ENCODE results near the gene SCN5A. TPM values are rescaled to one million over a fixed set of nuclear protein-coding genes. Genes with fewer than 3 reads are reported as not detected.

Gene SCN5A
- total RNA-seq, 1 experiment from 2014 or later, result 11.5 TPM

GRCh38 chr3:38618343-38618742, 31.1 kb downstream of the SCN5A start:
- no peaks in the 10 kb centered on the region for H3K36me3 ChIP-seq (ENCODE audit: control insufficient read depth in 1 of 2, insufficient read depth in 2 of 2, low read length in 2 of 2)
- H3K9me2 ChIP-seq (ENCODE audit: insufficient read depth), result no peaks in the 10 kb centered on the region
- ChIA-PET RAD21 (ENCODE audit: low non-redundant PET in 1 of 2, low total read pairs in 2 of 2, uncharacterized antibody in 2 of 2, unreplicated experiment in 2 of 2) (no interaction called here), POLR2A (no interaction called here), CTCF (interaction anchor here (1.0 kb wide), 1 partner anchor 97 kb away, joined by 3 read pairs; no protein-coding TSS in a partner anchor)
- ATAC-seq (no peak), DNase-seq (ENCODE audit: low read depth, low spot score) (no peak)
- no peak overlapping the region for H3K9ac ChIP-seq (ENCODE audit: low read length)
- no peaks in the 10 kb centered on the region for H3K9me3 ChIP-seq (ENCODE audit: control insufficient read depth in 1 of 2, insufficient read depth in 1 of 2, low read depth in 1 of 2, low read length in 2 of 2)
- no peak overlapping the region for H3K4me2 ChIP-seq (ENCODE audit: low read length)
- H3K4me1 ChIP-seq (ENCODE audit: control insufficient read depth in 1 of 2, insufficient read depth in 2 of 2, low read length in 2 of 2), result no peaks in the 10 kb centered on the region
- H3K4me3 ChIP-seq (replicated peaks in 1 of 2; ENCODE audit: low read depth in 1 of 2, low read length in 2 of 2), result no peak overlapping the region
- TF ChIP-seq POLR2A (IDR thresholded peaks at IDR 0.05; ENCODE audit: borderline replicate concordance, extremely low read depth, insufficient read depth, insufficient read length) (no peak), POLR2AphosphoS5 (IDR thresholded peaks at IDR 0.05; ENCODE audit: low read depth, low read length) (no peak), EGR1 (IDR thresholded peaks at IDR 0.05; ENCODE audit: low read depth) (no peak), EZH2 (IDR thresholded peaks at IDR 0.05) (no peak), TCF7L2 (IDR thresholded peaks at IDR 0.05; ENCODE audit: borderline replicate concordance, extremely low read depth, insufficient read depth, insufficient read length) (no peak)
- BruUV-seq (replicated peaks), result no TSS peak
- H3K79me2 ChIP-seq (ENCODE audit: insufficient read depth, low read length), result no peaks in the 10 kb centered on the region
- intact Hi-C loops (cut with micrococcal nuclease), result no loop called here
- H2AFZ ChIP-seq (ENCODE audit: low read depth, low read length, poor library complexity, severe bottlenecking), result no peak overlapping the region
- H3K27ac ChIP-seq (ENCODE audit: low read depth, low read length), result no peak overlapping the region
- H3K27me3 ChIP-seq (ENCODE audit: insufficient read depth, low read length), result no peaks in the 10 kb centered on the region
- no peaks in the 10 kb centered on the region for H4K20me1 ChIP-seq (ENCODE audit: insufficient read depth)

- H3K9me2 ChIP-seq (ENCODE audit: insufficient read depth), result no peaks in the 10 kb centered on the region
- ATAC-seq (no peak), DNase-seq (ENCODE audit: low read depth, low spot score) (no peak)
- POLR2A ChIA-PET, result no interaction called here
- H3K79me2 ChIP-seq (ENCODE audit: insufficient read depth, low read length), result no peaks in the 10 kb centered on the region
- no peaks in the 10 kb centered on the region for H4K20me1 ChIP-seq (ENCODE audit: insufficient read depth)
- no TSS peak for BruUV-seq (replicated peaks)
- H3K4me3 ChIP-seq (replicated peaks in 1 of 2; ENCODE audit: low read depth in 1 of 2, low read length in 2 of 2), result no peak overlapping the region
- no peak overlapping the region for H3K4me2 ChIP-seq (ENCODE audit: low read length)
- H3K27me3 ChIP-seq (ENCODE audit: insufficient read depth, low read length), result no peaks in the 10 kb centered on the region
- CTCF ChIA-PET, result interaction anchor here (0.8 kb wide), 1 partner anchor 13 kb away, joined by 3 read pairs; no protein-coding TSS in a partner anchor
- no peak for TF ChIP-seq SRF (IDR thresholded peaks at IDR 0.05; ENCODE audit: low read depth)
- TF ChIP-seq ZFX (IDR thresholded peaks at IDR 0.05), result no peak
- TF ChIP-seq EZH2 (IDR thresholded peaks at IDR 0.05), result no peak
- TF ChIP-seq EZH2phosphoT487 (IDR thresholded peaks at IDR 0.05; ENCODE audit: borderline replicate concordance), result no peak
- TF ChIP-seq ZBTB33 (IDR thresholded peaks at IDR 0.05; ENCODE audit: extremely low read depth, insufficient replicate concordance, low read length), result no peak
- no peak for TF ChIP-seq YY1 (IDR thresholded peaks at IDR 0.05; ENCODE audit: extremely low read depth, insufficient replicate concordance, low read depth, low read length)
- TF ChIP-seq ELF1 (IDR thresholded peaks at IDR 0.05; ENCODE audit: borderline replicate concordance, low read depth), result no peak
- TF ChIP-seq CBX3 (IDR thresholded peaks at IDR 0.05; ENCODE audit: low read depth), result no peak
- TF ChIP-seq JUND (IDR thresholded peaks at IDR 0.05), result no peak
- TF ChIP-seq POLR2AphosphoS5 (IDR thresholded peaks at IDR 0.05; ENCODE audit: low read depth, low read length), result no peak
- no peak for TF ChIP-seq SP1 (IDR thresholded peaks at IDR 0.05; ENCODE audit: low read depth)
- RAD21 ChIA-PET (ENCODE audit: low non-redundant PET in 1 of 2, low total read pairs in 2 of 2, uncharacterized antibody in 2 of 2, unreplicated experiment in 2 of 2), result no interaction called here
- H3K9me3 ChIP-seq (ENCODE audit: control insufficient read depth in 1 of 2, insufficient read depth in 1 of 2, low read depth in 1 of 2, low read length in 2 of 2), result no peaks in the 10 kb centered on the region
- intact Hi-C loops (cut with micrococcal nuclease), result no loop called here
- H2AFZ ChIP-seq (ENCODE audit: low read depth, low read length, poor library complexity, severe bottlenecking), result no peak overlapping the region
- no peaks in the 10 kb centered on the region for H3K4me1 ChIP-seq (ENCODE audit: control insufficient read depth in 1 of 2, insufficient read depth in 2 of 2, low read length in 2 of 2)
- no peak overlapping the region for H3K9ac ChIP-seq (ENCODE audit: low read length)
- H3K36me3 ChIP-seq (ENCODE audit: control insufficient read depth in 1 of 2, insufficient read depth in 2 of 2, low read length in 2 of 2), result no peaks in the 10 kb centered on the region
- H3K27ac ChIP-seq (ENCODE audit: low read depth, low read length), result no peak overlapping the region
Observed at GRCh38 chr3:38617586-38617985, 31.9 kb downstream of the SCN5A start.
